Measurements from ENCODE around the gene F8A3. TPM values are rescaled to one million over a fixed set of nuclear protein-coding genes. Genes with fewer than 3 reads are reported as not detected.
"Not testable (repeated sequence)": the region's sequence is repeated elsewhere in the genome, so short reads cannot be mapped to it uniquely, and the experiment has no call there.

Gene F8A3
- total RNA-seq (10 to 100 TPM in 1 of 4 donors, 1 to 10 TPM in 2, under 1 TPM in 1; 0.18 to 16.5 (median 7.0) TPM), polyA plus RNA-seq (0.09 TPM)
- long read RNA-seq, donor 1, transcript F8A3-201 (1 exons, 1,759 nt) = major isoform, 41 of 41 reads
- long read RNA-seq, donor 1, partial matches to known transcripts = 0 of 41 reads
- long read RNA-seq, donor 1, other reads (novel, unspliced or antisense) = 0 of 41 reads
- long read RNA-seq, donor 2 = 0 reads
- long read RNA-seq, donor 3 = 0 reads
- long read RNA-seq, donor 4, transcript F8A3-201 (1 exons, 1,759 nt) = major isoform, 42 of 44 reads
- long read RNA-seq, donor 4, partial matches to known transcripts = 0 of 44 reads
- long read RNA-seq, donor 4, other reads (novel, unspliced or antisense) = 2 of 44 reads

GRCh38 chrX:155458471-155458870 is at the start of gene F8A3:
Gene F8A3 (minus strand): TSS chrX:155458620. CDS start chrX:155458600, 20 bp downstream.
- WGBS = no CpG with 5 or more reads among the region's 51 CpGs
- H3K4me3 ChIP-seq (ENCODE audit: low read length); H3K27me3 ChIP-seq (ENCODE audit: control insufficient read depth, insufficient read depth); H3K27ac ChIP-seq (ENCODE audit: low read length); H3K9me3 ChIP-seq (ENCODE audit: control insufficient read depth, low read length); H3K4me1 ChIP-seq (ENCODE audit: control insufficient read depth, insufficient read depth, low read length); intact Hi-C loops (cut with DNase I); DNase-seq: not testable (repeated sequence)
- peak; percentile 88 to 89 for ATAC-seq

GRCh38 chrX:155505296-155505695 is 46.9 kb upstream of the F8A3 start:
- intact Hi-C loops (cut with DNase I) = no loop called here
- no peak for ATAC-seq

GRCh38 chrX:155495134-155495533 is 36.7 kb upstream of the F8A3 start:
- not testable (repeated sequence) for H3K27me3 ChIP-seq (ENCODE audit: control insufficient read depth, insufficient read depth); ATAC-seq

More at GRCh38 chrX:155505296-155505695, 46.9 kb upstream of the F8A3 start:
- H3K4me1 ChIP-seq (ENCODE audit: control insufficient read depth, insufficient read depth, low read length) = no peaks in the 10 kb centered on the region
- no peak overlapping the region for H3K27ac ChIP-seq (ENCODE audit: low read length)
- no peak for DNase-seq
- H3K9me3 ChIP-seq (ENCODE audit: control insufficient read depth, low read length) = no peaks in the 10 kb centered on the region
- H3K4me3 ChIP-seq (ENCODE audit: low read length) = no peak overlapping the region
- H3K27me3 ChIP-seq (ENCODE audit: control insufficient read depth, insufficient read depth) = no peaks in the 10 kb centered on the region

GRCh38 chrX:155491421-155491820 is 33.0 kb upstream of the F8A3 start:
- ATAC-seq = peak in 1 of 2 donors; percentile 47
- H3K4me1 ChIP-seq (ENCODE audit: control insufficient read depth, insufficient read depth, low read length); intact Hi-C loops (cut with DNase I); H3K9me3 ChIP-seq (ENCODE audit: control insufficient read depth, low read length); H3K27ac ChIP-seq (ENCODE audit: low read length); DNase-seq; H3K27me3 ChIP-seq (ENCODE audit: control insufficient read depth, insufficient read depth); H3K4me3 ChIP-seq (ENCODE audit: low read length): not testable (repeated sequence)
- no CpG with 5 or more reads among the region's 3 CpGs for WGBS

More at GRCh38 chrX:155495134-155495533, 36.7 kb upstream of the F8A3 start:
- H3K4me3 ChIP-seq (ENCODE audit: low read length); H3K27ac ChIP-seq (ENCODE audit: low read length); H3K4me1 ChIP-seq (ENCODE audit: control insufficient read depth, insufficient read depth, low read length); DNase-seq; H3K9me3 ChIP-seq (ENCODE audit: control insufficient read depth, low read length); intact Hi-C loops (cut with DNase I): not testable (repeated sequence)
- WGBS = no CpG with 5 or more reads among the region's 2 CpGs

GRCh38 chrX:155477136-155477535 is 18.7 kb upstream of the F8A3 start:
- ATAC-seq; DNase-seq; H3K9me3 ChIP-seq (ENCODE audit: control insufficient read depth, low read length); intact Hi-C loops (cut with DNase I); H3K4me3 ChIP-seq (ENCODE audit: low read length); H3K4me1 ChIP-seq (ENCODE audit: control insufficient read depth, insufficient read depth, low read length); H3K27me3 ChIP-seq (ENCODE audit: control insufficient read depth, insufficient read depth); H3K27ac ChIP-seq (ENCODE audit: low read length): not testable (repeated sequence)
- WGBS = no CpG with 5 or more reads among the region's 7 CpGs

GRCh38 chrX:155466269-155466938 is 8.0 kb upstream of the F8A3 start:
- H3K27me3 ChIP-seq (ENCODE audit: control insufficient read depth, insufficient read depth); DNase-seq; intact Hi-C loops (cut with DNase I); H3K4me1 ChIP-seq (ENCODE audit: control insufficient read depth, insufficient read depth, low read length); ATAC-seq; H3K9me3 ChIP-seq (ENCODE audit: control insufficient read depth, low read length); H3K27ac ChIP-seq (ENCODE audit: low read length); H3K4me3 ChIP-seq (ENCODE audit: low read length): not testable (repeated sequence)
- WGBS = no CpG with 5 or more reads among the region's 9 CpGs

- H3K27ac ChIP-seq (ENCODE audit: low read length); H3K27me3 ChIP-seq (ENCODE audit: control insufficient read depth, insufficient read depth); H3K9me3 ChIP-seq (ENCODE audit: control insufficient read depth, low read length); H3K4me1 ChIP-seq (ENCODE audit: control insufficient read depth, insufficient read depth, low read length); ATAC-seq; intact Hi-C loops (cut with DNase I); DNase-seq; H3K4me3 ChIP-seq (ENCODE audit: low read length): not testable (repeated sequence)
- WGBS = no CpG with 5 or more reads among the region's 8 CpGs
These were observed 2.1 kb upstream of the F8A3 start for GRCh38 chrX:155460501-155460900.

- H3K9me3 ChIP-seq (ENCODE audit: control insufficient read depth, low read length); intact Hi-C loops (cut with DNase I); DNase-seq; H3K27ac ChIP-seq (ENCODE audit: low read length); H3K27me3 ChIP-seq (ENCODE audit: control insufficient read depth, insufficient read depth); H3K4me3 ChIP-seq (ENCODE audit: low read length); H3K4me1 ChIP-seq (ENCODE audit: control insufficient read depth, insufficient read depth, low read length): not testable (repeated sequence)
- peak; percentile 76 to 84 for ATAC-seq
- no CpG with 5 or more reads among the region's 97 CpGs for WGBS
These were observed 516 bp downstream of the F8A3 start for GRCh38 chrX:155457761-155458447.

- Histone ChIP-seq H3K27me3 (ENCODE audit: control insufficient read depth, insufficient read depth) (no peaks in the 10 kb centered on the region), H3K9me3 (ENCODE audit: control insufficient read depth, low read length) (no peaks in the 10 kb centered on the region)
These were observed 17.3 kb downstream of the F8A3 start for GRCh38 chrX:155441097-155441496.

GRCh38 chrX:155435744-155436112 is 22.7 kb downstream of the F8A3 start:
- intact Hi-C loops (cut with DNase I) = no loop called here
- Histone ChIP-seq H3K27me3 (ENCODE audit: control insufficient read depth, insufficient read depth) (no peaks in the 10 kb centered on the region), H3K27ac (ENCODE audit: low read length) (no peak overlapping the region), H3K4me3 (ENCODE audit: low read length) (no peak overlapping the region), H3K4me1 (ENCODE audit: control insufficient read depth, insufficient read depth, low read length) (no peaks in the 10 kb centered on the region), H3K9me3 (ENCODE audit: control insufficient read depth, low read length) (no peaks in the 10 kb centered on the region)
- peak in 1 of 3 donors; percentile 28 for DNase-seq
- no peak for ATAC-seq
- 88% methylated on average over 2 of the region's 2 CpGs for WGBS

More at GRCh38 chrX:155441097-155441496, 17.3 kb downstream of the F8A3 start:
- H3K27ac ChIP-seq (ENCODE audit: low read length) = no peak overlapping the region
- H3K4me1 ChIP-seq (ENCODE audit: control insufficient read depth, insufficient read depth, low read length) = no peaks in the 10 kb centered on the region
- H3K4me3 ChIP-seq (ENCODE audit: low read length) = no peak overlapping the region
- intact Hi-C loops (cut with DNase I) = no loop called here
- DNase-seq = no peak
- no peak for ATAC-seq
